ENCODE data around the gene BEAN1. TPM values are rescaled to one million over a fixed set of nuclear protein-coding genes. Genes with fewer than 3 reads are reported as not detected.

Gene BEAN1
- total RNA-seq, 4 donors from 2014 or later, result 0.40 TPM; not detected in 3

DNA sequence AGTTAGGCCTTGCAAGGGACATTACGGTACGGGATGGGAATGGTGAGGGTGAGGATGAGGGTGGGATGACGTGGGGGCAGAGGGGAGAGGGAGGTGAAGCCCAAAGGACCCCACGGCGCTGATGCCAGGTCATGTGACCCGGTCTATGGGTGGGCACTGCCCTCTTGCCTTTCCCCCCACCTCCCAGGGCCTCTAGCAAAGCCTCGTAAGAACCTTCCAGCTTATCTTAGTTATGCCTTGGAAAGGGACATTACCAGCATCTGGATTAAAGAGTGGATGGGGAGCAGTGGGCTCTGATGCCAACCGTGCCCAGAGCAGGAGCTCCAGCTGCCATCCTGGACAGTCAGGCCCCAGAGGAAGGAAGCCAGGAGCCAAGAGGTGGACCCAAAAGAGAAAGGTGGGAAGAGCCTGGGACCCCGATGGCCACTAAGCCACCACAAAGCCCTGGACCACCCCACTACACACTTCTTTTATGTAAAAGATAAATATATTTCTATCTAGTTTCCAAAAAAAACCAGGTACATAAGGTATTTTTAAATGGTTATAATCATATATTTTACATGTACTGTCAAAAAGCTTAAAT is 81.9 kb downstream of the BEAN1 start:
- in situ Hi-C loops (cut with MboI; ENCODE audit: low pct_ligation_motif_present in 1 of 4, low pct_unique_long_range_greater_than_20kb in 1 of 4, low sequenced_read_pairs in 3 of 4) (no loop called here), intact Hi-C loops (cut with DNase I; ENCODE audit: low total_unique reads) (no loop called here)
- Histone ChIP-seq H3K9me3 (no peaks in the 10 kb centered on the region), H3K27ac (no peak overlapping the region), H3K36me3 (peaks cover 0 to 3% (median 0%) of the 10 kb centered on the region in 4 donors), H3K27me3 (no peaks in the 10 kb centered on the region), H3K4me3 (no peak overlapping the region), H3K4me1 (peaks cover 0 to 30% (median 14%) of the 10 kb centered on the region in 4 donors)
- no peak for DNase-seq
- 94 to 100% methylated on average over 1 to 9 of the region's 9 CpGs for WGBS, 2 donors (ENCODE audit: low coverage in 1 of 2)
- TF ChIP-seq, protein P1, sequence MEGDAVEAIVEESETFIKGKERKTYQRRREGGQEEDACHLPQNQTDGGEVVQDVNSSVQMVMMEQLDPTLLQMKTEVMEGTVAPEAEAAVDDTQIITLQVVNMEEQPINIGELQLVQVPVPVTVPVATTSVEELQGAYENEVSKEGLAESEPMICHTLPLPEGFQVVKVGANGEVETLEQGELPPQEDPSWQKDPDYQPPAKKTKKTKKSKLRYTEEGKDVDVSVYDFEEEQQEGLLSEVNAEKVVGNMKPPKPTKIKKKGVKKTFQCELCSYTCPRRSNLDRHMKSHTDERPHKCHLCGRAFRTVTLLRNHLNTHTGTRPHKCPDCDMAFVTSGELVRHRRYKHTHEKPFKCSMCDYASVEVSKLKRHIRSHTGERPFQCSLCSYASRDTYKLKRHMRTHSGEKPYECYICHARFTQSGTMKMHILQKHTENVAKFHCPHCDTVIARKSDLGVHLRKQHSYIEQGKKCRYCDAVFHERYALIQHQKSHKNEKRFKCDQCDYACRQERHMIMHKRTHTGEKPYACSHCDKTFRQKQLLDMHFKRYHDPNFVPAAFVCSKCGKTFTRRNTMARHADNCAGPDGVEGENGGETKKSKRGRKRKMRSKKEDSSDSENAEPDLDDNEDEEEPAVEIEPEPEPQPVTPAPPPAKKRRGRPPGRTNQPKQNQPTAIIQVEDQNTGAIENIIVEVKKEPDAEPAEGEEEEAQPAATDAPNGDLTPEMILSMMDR (IDR thresholded peaks at IDR 0.05), result no peak
- TF ChIP-seq POLR2A (IDR thresholded peaks at IDR 0.05), result no peak
- no peak for TF ChIP-seq EP300 (IDR thresholded peaks at IDR 0.05; ENCODE audit: low read depth)
- TF ChIP-seq POLR2AphosphoS5 (IDR thresholded peaks at IDR 0.05), result no peak

DNA sequence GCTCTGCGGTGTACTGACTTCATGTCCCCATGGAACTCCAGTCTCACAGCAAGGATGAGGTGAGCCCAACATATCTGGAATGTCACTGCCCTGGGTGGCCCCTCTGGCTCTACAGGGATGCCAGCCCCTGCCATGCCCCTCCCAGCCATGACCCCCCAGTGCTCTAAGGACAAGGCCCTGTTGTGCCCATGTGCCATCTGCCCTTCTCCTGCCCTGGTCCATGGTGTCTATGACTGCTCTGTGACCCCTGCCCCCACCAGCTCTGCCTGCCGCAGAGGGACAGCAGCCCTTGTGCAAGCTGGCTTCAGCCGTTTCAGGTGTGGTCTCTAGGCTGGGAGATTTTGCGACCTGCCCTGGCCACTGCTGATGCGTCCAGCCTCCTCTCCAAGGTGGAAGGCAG is 82.5 kb downstream of the BEAN1 start:
- no peak for TF ChIP-seq EP300 (IDR thresholded peaks at IDR 0.05; ENCODE audit: low read depth)
- TF ChIP-seq POLR2A (IDR thresholded peaks at IDR 0.05), result no peak
- no peak for TF ChIP-seq POLR2AphosphoS5 (IDR thresholded peaks at IDR 0.05)
- no peak overlapping the region for H3K4me3 ChIP-seq
- in situ Hi-C loops (cut with MboI; ENCODE audit: low pct_ligation_motif_present in 1 of 4, low pct_unique_long_range_greater_than_20kb in 1 of 4, low sequenced_read_pairs in 3 of 4) (no loop called here), intact Hi-C loops (cut with DNase I; ENCODE audit: low total_unique reads) (no loop called here)
- DNase-seq, result no peak
- peaks cover 0 to 3% (median 0%) of the 10 kb centered on the region in 4 donors for H3K36me3 ChIP-seq
- WGBS, 2 donors (ENCODE audit: low coverage in 1 of 2), result 90 to 92% methylated on average over 2 to 5 of the region's 5 CpGs
- no peaks in the 10 kb centered on the region for H3K27me3 ChIP-seq
- no peaks in the 10 kb centered on the region for H3K9me3 ChIP-seq
- H3K27ac ChIP-seq, result no peak overlapping the region
- H3K4me1 ChIP-seq, result peaks cover 0 to 30% (median 14%) of the 10 kb centered on the region in 4 donors

DNA sequence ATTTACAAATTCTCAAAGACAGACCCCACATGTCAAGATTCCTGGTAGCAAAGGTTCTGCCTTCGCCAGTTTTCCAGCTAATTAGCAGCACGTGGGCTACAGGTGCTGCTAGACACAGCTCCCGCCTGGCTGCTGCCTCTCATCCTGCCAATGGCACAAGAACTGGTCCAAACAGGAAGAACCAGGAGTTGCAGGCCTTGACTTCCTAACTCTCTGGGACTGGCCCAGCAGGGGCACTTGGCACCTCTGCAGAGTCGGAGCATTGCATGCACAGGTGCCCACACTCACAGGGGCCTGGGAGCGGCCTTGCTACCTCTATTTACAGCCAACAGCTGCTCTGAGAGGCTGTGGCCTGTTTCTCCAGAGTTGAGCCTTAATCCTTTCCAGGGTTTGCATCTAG is 83.2 kb downstream of the BEAN1 start:
- peaks cover 0 to 3% (median 0%) of the 10 kb centered on the region in 4 donors for H3K36me3 ChIP-seq
- H3K27me3 ChIP-seq, result no peaks in the 10 kb centered on the region
- H3K9me3 ChIP-seq, result no peaks in the 10 kb centered on the region
- DNase-seq, result no peak
- in situ Hi-C loops (cut with MboI; ENCODE audit: low pct_ligation_motif_present in 1 of 4, low pct_unique_long_range_greater_than_20kb in 1 of 4, low sequenced_read_pairs in 3 of 4) (no loop called here), intact Hi-C loops (cut with DNase I; ENCODE audit: low total_unique reads) (no loop called here)
- TF ChIP-seq POLR2AphosphoS5 (IDR thresholded peaks at IDR 0.05) (no peak), POLR2A (IDR thresholded peaks at IDR 0.05) (no peak), EP300 (IDR thresholded peaks at IDR 0.05; ENCODE audit: low read depth) (no peak)
- TF ChIP-seq, protein P1 (IDR thresholded peaks at IDR 0.05), result no peak
- no peak overlapping the region for H3K27ac ChIP-seq
- peaks cover 0 to 30% (median 15%) of the 10 kb centered on the region in 4 donors for H3K4me1 ChIP-seq
- no peak overlapping the region for H3K4me3 ChIP-seq
- WGBS, 2 donors (ENCODE audit: low coverage in 1 of 2), result 92 to 97% methylated on average over 4 to 5 of the region's 5 CpGs

DNA sequence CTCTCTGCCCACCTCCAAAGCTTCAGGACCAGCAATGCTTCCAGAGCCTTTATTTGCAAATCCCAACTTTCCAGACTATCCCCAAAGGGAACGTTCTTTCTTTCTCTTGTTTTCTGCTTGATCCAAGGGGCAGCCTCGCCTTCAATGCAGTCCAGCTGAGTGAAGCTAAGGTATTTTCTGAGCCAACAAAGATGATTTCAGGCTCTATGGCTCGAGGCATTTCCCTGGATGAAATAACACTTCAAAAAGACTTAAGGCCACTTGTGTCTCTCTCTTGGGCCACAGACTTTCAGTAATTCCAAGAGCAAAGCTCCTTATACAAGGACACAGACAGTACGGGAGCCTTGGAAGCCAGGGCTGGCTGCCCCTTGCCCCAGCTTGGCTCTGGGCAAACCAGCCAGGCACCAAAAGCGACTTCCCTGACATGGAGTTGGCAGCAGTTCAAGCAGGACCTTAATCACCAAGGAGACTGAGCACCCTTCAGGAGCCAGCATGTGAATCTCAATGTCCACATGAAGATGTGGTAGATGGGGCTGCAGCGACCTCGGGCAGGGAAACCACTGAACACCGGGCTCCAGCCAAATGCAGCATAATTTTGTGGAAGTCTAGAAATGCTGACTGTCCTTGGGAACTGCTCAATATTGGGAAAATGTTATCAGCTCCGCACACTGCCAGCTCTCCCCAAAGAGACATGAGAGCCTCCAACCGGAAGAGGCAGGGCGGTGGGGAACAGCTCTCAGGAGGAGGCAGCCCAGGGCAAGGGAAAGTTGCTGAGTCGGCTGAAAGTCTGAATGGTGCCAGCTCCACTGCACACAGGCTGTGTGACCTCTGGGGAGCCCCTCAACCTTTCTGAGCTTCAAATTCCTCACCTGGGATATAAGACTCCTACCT is 83.9 kb downstream of the BEAN1 start:
- in situ Hi-C loops (cut with MboI; ENCODE audit: low pct_ligation_motif_present in 1 of 4, low pct_unique_long_range_greater_than_20kb in 1 of 4, low sequenced_read_pairs in 3 of 4) (no loop called here), intact Hi-C loops (cut with DNase I; ENCODE audit: low total_unique reads) (no loop called here)
- Histone ChIP-seq H3K4me3 (no peak overlapping the region), H3K27me3 (no peaks in the 10 kb centered on the region), H3K36me3 (peaks cover 0 to 3% (median 0%) of the 10 kb centered on the region in 4 donors), H3K9me3 (no peaks in the 10 kb centered on the region), H3K27ac (peak overlapping the region; percentile 6 to 43 (median 36)), H3K4me1 (peaks cover 6 to 35% (median 21%) of the 10 kb centered on the region in 4 donors)
- TF ChIP-seq POLR2AphosphoS5 (IDR thresholded peaks at IDR 0.05) (no peak), POLR2A (IDR thresholded peaks at IDR 0.05) (no peak), EP300 (IDR thresholded peaks at IDR 0.05; ENCODE audit: low read depth) (no peak)
- TF ChIP-seq, protein P1 (IDR thresholded peaks at IDR 0.05), result no peak
- no peak for DNase-seq
- 82% methylated on average over 12 of the region's 12 CpGs; no CpG with 5 or more reads in 1 of the 2 donors for WGBS, 2 donors (ENCODE audit: low coverage in 1 of 2)

Data from transverse colon (tissue), 4 donors.